HG02970 (cell line): Measurements from ENCODE around the gene C1orf21.

Experiments used
- ATAC-seq: cut with Tn5 transposase; IDR thresholded peaks from one replicate; pipeline ENCODE4 v1.9.1; 2021; ENCODE audit warnings: mild to moderate bottlenecking, moderate library complexity, moderate number of reproducible peaks; ENCODE audit not compliant: unreplicated experiment, low FRiP score

C1orf21 gene

GRCh38 chr1:184539580-184539979 is 152.8 kb downstream of the C1orf21 start:
- ATAC-seq, result no peak

- ATAC-seq, result no peak
Measured at GRCh38 chr1:184541537-184542152, 154.8 kb downstream of the C1orf21 start.

GRCh38 chr1:184542291-184542690 is 155.5 kb downstream of the C1orf21 start:
- no peak for ATAC-seq

- no peak for ATAC-seq
Measured at GRCh38 chr1:184545601-184546000, 158.8 kb downstream of the C1orf21 start.

GRCh38 chr1:184552446-184552845 is 165.6 kb downstream of the C1orf21 start:
- ATAC-seq, result no peak

- no peak for ATAC-seq
Measured at GRCh38 chr1:184553845-184554244, 167.0 kb downstream of the C1orf21 start.

- ATAC-seq, result no peak
Measured at GRCh38 chr1:184555665-184556641, 169.1 kb downstream of the C1orf21 start.

GRCh38 chr1:184556665-184557064 is 169.8 kb downstream of the C1orf21 start:
- ATAC-seq, result no peak

- no peak for ATAC-seq
Measured at GRCh38 chr1:184557423-184558347, 170.9 kb downstream of the C1orf21 start.

- no peak for ATAC-seq
Measured at GRCh38 chr1:184558691-184559090, 171.9 kb downstream of the C1orf21 start.

- ATAC-seq, result no peak
Measured at GRCh38 chr1:184559117-184559713, 172.4 kb downstream of the C1orf21 start.

- ATAC-seq, result no peak
Measured at GRCh38 chr1:184562806-184563205, 176.0 kb downstream of the C1orf21 start.

GRCh38 chr1:184563308-184563707 is 176.5 kb downstream of the C1orf21 start:
- ATAC-seq, result no peak

- ATAC-seq, result no peak
Measured at GRCh38 chr1:184567009-184567408, 180.2 kb downstream of the C1orf21 start.

GRCh38 chr1:184567637-184568036 is 180.8 kb downstream of the C1orf21 start:
- ATAC-seq, result no peak

- no peak for ATAC-seq
Measured at GRCh38 chr1:184568148-184568547, 181.3 kb downstream of the C1orf21 start.

- ATAC-seq, result no peak
Measured at GRCh38 chr1:184569106-184569505, 182.3 kb downstream of the C1orf21 start.

- no peak for ATAC-seq
Measured at GRCh38 chr1:184574588-184574987, 187.8 kb downstream of the C1orf21 start.

GRCh38 chr1:184576822-184577221 is 190.0 kb downstream of the C1orf21 start:
- ATAC-seq, result no peak

- ATAC-seq, result no peak
Measured at GRCh38 chr1:184577319-184577718, 190.5 kb downstream of the C1orf21 start.
